GM19238 (cell line): ENCODE results near the gene PLAC1.

Experiments used
- DNase-seq: peaks from one replicate; pipeline ENCODE4 v3.0.0; 2011; ENCODE audit warnings: low spot score; ENCODE audit not compliant: insufficient read length

Gene PLAC1

GRCh38 chrX:134588806-134589205, 69.5 kb downstream of the PLAC1 start:
- DNase-seq = no peak

GRCh38 chrX:134580907-134581306, 77.4 kb downstream of the PLAC1 start:
- DNase-seq = no peak

DNA sequence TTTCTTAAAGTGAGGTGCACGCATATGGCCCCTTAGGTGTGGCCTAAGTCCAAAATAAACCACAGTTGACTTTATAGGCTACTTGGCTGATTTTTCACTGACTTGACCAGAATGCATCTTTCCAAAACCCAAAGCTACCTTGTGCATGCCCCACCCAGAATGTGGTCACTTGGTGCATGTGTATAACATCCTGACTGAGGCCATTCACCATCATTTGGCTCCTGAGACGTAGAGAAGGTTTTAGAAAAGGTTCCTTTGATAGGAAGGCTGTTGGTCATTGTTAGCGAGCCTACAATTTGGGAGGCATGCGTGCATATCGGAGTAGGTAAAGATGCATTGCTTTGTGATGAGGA, 84.6 kb downstream of the PLAC1 start:
- no peak for DNase-seq

- no peak for DNase-seq
These were observed 85.2 kb downstream of the PLAC1 start for GRCh38 chrX:134572816-134573682.

- DNase-seq = no peak
These were observed 86.5 kb downstream of the PLAC1 start for GRCh38 chrX:134571796-134572195.

DNA sequence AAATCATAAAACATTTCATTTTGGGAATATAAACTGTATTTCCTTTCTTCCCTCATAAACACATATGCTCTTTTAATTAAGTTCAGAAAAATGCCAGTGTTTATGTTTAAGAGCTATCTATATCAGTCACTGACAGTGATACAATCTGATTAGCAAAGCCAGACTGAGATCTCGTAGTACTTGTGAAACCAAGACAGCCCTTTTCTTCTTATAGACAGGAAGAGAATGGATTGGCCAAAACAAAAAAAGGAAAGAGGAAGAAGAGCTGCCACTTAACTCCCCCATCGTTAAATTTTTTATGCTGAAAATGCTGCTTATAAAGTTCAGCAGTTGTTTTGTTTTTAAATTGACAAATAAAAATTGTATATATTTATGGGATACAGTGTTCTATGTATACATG, 87.4 kb downstream of the PLAC1 start:
- DNase-seq = no peak

- DNase-seq = no peak
These were observed 87.8 kb downstream of the PLAC1 start for GRCh38 chrX:134570509-134570846.

DNA sequence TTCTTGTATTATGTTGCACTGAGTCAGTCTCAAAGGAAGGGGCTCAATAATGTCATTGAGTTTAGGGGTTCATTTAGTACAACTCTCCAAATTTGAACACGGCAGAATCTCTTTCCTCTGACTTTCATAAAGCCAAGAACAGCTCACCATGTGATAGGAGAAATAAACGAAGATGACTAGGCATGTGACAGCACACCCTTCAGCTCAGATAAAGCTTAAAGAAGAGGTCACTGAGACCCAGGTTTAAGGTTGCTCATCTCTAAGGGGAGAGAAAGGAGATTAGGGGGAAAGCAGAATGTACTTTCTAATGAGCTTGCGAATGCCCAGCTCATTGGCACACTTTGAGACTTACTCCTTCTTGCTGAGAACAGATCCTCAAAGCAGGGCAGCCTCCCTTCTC, 89.0 kb downstream of the PLAC1 start:
- no peak for DNase-seq

DNA sequence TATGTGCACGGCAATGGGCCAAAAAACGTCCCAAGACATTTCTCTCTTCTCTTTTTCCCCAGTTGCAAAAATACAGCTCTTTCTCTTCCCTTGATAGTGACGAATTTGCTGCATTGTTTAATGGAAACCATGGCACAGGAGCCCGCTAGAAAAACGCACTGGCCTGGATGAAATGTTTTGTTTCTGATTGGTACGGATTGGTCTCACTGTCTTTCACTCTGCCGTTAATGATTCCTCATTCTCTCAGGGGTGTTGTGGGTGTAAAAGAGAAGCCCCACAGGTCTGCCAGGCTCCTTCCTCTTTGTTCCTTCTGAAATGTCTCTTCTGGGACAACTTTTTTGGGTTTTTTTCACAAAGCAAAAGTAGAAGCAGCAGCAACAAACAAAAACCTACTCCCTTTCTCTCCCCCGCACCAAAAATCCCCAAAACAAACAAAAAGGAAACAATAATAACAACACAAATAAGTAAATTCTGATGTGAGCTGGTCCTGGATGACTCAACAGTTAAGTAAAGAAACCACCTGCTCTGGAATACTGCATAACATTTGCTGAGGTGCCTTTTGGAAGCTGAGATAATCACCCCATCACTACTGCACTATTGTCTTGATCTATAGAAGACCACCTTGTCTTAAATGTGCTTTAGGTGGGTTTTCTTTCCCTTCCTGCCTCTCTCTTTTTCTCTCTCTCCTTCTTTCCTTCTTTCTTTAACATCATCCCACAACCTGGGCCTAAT, 89.8 kb downstream of the PLAC1 start:
- DNase-seq = no peak

DNA sequence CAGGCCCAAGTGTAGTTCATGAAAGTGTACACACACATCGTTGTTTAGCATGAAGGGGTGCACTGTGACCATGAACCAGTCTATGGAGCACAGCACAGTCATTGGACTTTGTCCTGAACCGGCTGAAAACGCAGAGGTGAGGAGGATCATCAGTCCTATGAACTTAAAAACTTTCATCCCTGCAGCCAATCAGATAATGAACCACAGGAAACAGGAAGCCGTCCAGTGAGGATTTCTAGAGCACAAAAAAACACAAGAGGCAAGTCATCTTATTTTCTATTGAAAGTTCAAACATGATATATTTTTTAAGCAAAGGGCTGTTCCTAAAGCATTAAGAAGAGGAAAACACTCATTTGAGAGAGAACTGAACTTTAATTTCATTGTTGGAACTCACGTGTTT, 91.8 kb downstream of the PLAC1 start:
- no peak for DNase-seq

DNA sequence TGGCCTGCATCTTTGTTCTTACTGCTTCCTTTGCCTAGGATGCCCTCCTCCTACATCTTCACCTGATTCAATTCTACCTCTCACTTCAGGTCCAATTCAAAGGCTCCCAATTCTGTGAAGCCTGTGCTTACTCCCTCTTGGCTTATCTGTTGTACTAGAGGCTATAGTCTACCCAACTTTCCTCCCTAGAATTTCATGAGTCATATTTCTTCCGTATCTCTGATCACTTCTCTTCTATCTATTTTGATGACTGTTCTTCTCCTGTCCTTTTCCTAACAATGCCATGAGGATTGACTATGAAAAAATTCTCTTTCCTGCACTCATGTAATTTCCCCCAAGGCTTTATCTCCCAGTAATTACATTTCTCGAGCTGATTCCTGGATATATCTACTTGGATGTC, 96.3 kb downstream of the PLAC1 start:
- no peak for DNase-seq

GRCh38 chrX:134558133-134558532, 100.1 kb downstream of the PLAC1 start:
- DNase-seq = no peak

- no peak for DNase-seq
These were observed 104.0 kb downstream of the PLAC1 start for GRCh38 chrX:134554291-134554690.

GRCh38 chrX:134552351-134552750, 105.9 kb downstream of the PLAC1 start:
- DNase-seq = no peak

DNA sequence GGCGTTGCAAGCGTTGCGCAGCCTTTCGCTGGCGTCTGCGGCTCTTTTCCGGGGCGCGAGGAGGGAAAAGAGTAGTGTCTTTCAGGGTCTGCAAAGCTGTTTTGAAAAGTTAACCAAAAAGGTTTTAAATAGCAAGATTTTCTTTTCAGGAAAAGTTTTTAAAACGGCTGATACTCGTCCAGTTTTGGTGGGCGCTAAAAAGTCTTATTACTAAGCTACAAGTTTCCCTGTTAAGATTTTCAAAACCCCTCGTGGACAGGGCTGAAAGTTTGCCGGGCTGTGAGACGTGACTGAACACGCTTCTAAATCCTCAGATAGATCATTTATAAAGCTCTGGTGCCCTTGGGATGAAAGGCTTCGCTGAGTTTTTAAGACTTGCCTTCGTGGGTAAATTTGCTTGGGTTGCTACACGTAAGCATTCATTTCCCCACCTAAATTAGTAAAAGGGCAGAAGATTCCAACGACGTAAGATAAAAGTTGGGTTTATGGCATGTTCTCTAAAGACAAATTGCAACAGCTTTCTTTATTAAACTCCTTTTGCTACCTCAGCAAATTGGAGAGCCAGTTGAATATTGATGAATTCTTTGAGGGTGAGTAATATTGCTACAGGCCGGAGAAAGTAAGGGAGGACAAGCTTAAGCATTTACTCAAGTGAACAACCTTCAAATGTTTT, 106.8 kb downstream of the PLAC1 start:
- DNase-seq = no peak

DNA sequence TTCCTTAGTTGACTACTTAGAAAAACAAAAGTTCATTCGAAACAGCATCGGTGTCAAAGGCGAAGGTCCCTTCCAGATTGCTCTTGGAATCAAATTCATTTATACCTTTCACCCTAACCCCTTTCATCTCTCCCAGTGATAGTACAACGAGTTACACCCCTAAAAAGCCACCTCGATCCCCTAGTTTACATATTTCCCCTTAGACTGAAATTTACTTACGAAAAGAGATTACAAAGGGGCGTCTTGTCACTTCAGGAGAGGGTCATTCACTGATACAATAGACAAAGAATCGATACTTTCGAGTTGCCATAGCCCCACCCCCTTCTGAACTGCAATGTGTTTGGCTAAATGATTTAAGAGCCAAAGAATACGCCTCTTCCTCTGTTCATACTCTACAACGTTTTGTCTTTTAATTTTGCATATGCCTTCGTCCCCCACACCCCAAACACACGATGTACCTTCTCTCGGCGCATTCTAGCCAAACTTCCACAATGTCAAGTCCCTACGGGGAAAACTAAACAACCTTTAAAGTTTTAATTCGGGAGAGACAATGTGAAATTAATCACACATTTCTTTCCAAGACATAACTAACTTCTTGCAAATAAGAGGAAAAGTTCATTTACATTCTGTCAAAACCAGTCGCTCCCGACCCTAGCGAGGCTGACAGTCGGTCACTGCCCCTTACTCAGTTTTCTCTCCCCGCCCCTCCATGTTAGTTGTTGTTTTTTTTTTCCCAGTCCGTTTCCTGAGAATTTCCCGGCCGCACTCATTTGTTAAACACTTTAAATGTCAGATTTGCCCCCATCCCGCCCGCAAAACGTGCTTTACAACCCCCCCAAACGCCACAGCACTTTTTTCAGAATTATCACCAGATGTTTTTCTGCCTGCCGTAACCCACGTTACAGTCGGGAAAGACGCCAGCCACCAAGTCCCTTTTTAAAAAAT, 109.7 kb downstream of the PLAC1 start:
- no peak for DNase-seq

- DNase-seq = no peak
These were observed 111.1 kb downstream of the PLAC1 start for GRCh38 chrX:134547047-134547679.

- no peak for DNase-seq
These were observed 112.1 kb downstream of the PLAC1 start for GRCh38 chrX:134546187-134546586.

DNA sequence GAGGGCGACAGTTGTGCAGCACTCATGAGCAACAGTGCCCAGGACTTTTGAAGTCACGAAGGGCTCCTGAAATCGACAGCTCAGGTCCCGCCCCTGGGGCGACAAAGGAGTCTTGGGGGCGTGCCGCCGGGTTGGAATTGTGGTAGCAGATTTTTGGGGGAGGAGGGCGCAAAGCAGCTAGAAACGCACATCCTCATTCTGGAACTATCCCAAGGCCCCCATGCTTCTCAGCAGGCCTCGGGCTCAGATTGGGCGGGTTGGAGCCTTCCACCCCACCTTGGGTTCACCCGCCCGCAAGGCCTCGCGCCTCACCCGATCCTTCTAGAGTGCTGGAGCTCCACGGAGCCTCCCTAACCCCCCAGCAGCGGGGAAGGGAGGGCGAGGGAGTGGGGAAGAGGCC, 112.8 kb downstream of the PLAC1 start:
- no peak for DNase-seq

GRCh38 chrX:134544513-134545151, 113.6 kb downstream of the PLAC1 start:
- no peak for DNase-seq
